Measurements from ENCODE around the gene POLR2B.

DNA sequence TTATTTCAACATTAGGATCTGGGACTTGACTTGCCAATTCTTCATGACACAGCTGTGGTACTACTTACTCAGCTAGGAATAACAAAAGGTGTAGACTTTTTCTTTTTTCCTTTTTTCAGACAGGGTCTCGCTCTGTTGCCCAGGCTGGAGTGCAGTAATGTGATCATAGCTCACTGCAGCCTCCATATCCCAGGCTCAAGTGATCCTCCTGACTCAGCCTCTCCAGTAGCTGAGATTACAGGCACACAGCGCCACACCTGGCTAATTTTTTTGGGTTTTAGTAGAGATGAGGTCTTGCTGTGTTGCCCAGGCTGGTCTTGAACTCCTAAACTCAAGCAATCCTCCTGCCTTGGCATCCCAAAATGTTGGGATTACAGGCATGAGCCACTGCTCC, 17.6 kb upstream of the POLR2B start:
- TF ChIP-seq, protein P1, sequence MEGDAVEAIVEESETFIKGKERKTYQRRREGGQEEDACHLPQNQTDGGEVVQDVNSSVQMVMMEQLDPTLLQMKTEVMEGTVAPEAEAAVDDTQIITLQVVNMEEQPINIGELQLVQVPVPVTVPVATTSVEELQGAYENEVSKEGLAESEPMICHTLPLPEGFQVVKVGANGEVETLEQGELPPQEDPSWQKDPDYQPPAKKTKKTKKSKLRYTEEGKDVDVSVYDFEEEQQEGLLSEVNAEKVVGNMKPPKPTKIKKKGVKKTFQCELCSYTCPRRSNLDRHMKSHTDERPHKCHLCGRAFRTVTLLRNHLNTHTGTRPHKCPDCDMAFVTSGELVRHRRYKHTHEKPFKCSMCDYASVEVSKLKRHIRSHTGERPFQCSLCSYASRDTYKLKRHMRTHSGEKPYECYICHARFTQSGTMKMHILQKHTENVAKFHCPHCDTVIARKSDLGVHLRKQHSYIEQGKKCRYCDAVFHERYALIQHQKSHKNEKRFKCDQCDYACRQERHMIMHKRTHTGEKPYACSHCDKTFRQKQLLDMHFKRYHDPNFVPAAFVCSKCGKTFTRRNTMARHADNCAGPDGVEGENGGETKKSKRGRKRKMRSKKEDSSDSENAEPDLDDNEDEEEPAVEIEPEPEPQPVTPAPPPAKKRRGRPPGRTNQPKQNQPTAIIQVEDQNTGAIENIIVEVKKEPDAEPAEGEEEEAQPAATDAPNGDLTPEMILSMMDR (IDR thresholded peaks at IDR 0.05) = no peak
- TF ChIP-seq POLR2A (IDR thresholded peaks at IDR 0.05) (no peak), EP300 (IDR thresholded peaks at IDR 0.05; ENCODE audit: low read depth) (no peak), POLR2AphosphoS5 (IDR thresholded peaks at IDR 0.05) (no peak)

Measured in transverse colon (tissue), 4 donors.